NCI-H774 (cell line): ENCODE results near the gene CRYL1.

Experiments used
- DNase-seq: peaks from one replicate; lab custom pipeline; 2025; lab: John Stamatoyannopoulos, UW

CRYL1 gene

GRCh38 chr13:20397896-20398295 lies 127.8 kb downstream of the CRYL1 start:
- DNase-seq = no peak

- DNase-seq = no peak
These were observed 130.4 kb downstream of the CRYL1 start for GRCh38 chr13:20395061-20395916.

- no peak for DNase-seq
These were observed 131.2 kb downstream of the CRYL1 start for GRCh38 chr13:20394506-20394905.

DNA sequence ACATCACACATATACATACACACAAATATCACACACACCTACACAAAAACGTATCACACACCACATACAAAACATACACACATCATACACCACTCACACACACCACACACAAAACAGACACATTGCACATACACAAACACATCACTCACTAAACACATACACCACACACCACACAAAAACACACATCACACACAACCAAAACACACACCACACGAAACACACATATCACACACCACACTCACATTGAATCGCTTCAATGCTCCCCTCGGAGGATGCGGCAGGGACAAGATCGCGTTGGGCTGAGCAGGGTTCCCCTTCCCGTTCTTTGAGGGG lies 131.5 kb downstream of the CRYL1 start:
- DNase-seq = no peak

- no peak for DNase-seq
These were observed 132.1 kb downstream of the CRYL1 start for GRCh38 chr13:20393273-20394168.

- DNase-seq = no peak
These were observed 133.1 kb downstream of the CRYL1 start for GRCh38 chr13:20392530-20392929.

GRCh38 chr13:20391597-20392452 lies 133.8 kb downstream of the CRYL1 start:
- no peak for DNase-seq

DNA sequence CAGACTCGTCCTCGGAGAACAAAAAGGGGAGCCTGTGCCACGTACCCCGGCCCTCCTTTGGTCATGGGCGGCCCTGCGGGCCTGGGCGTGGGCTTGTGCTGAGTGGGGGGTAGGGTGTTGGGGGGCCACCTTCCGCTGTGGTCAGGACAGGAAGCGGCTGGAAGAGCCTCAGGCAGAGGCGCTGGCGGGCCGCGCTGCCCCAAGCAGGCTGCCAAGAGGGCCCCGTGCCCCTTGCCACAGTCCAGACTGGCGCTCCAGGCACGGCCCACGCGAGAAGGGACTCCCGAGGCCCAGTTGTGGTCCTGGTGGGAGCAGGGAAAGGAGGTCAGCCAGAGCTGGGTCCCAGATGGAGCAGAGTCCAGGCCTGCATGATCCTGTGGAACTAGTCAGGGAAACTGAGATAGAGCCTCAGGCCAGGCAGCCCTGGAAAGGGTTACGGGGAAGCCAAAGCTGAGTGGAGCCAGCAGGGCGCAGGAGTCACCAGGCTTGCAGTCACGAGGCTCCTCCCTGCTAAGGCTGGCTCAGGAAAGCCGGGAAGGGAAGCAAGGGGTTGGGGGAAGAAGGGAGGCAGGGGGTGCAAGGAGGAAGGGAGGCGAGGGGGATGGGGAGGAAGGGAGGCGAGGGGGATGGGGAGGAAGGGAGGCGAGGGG lies 135.0 kb downstream of the CRYL1 start:
- no peak for DNase-seq

DNA sequence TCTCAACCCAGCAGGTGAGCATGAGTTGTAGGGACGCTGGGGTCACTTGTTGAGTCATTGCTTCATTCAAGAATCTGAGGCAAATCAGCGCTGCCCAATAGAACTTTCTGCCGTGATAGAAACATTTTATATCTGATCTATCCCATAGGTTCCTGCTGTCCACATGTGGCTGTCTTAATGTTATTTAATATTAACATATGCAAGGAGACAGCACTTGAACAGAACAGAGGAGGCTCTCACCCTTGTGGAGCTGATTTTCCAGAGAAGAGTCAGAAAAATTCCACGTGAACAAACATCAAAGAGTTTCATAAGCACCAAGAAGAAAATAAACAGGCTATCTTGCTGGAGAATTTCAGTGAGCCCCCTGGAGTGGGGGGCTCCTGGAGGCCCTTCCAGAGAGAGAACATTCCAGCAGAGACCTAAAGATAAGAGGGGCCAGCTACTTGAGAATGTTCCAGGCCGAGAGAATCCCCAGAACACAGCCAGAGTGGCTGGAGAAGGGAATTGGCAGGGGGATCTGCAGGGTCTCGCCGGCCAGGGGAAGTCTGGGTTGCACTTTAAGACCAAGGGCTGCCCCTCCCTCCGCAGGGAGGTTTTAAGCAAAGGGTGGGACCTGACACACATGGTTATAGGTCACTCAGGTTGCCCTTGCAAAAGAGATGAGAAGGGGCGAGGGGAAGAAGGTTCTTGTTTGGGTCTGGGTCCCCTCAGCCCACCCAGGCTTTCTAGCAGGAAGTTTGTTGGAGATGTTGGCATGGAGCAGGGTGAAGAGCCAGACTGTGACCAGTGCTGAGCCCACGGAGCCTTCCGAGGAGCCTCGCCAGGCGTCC lies 135.7 kb downstream of the CRYL1 start:
- no peak for DNase-seq

DNA sequence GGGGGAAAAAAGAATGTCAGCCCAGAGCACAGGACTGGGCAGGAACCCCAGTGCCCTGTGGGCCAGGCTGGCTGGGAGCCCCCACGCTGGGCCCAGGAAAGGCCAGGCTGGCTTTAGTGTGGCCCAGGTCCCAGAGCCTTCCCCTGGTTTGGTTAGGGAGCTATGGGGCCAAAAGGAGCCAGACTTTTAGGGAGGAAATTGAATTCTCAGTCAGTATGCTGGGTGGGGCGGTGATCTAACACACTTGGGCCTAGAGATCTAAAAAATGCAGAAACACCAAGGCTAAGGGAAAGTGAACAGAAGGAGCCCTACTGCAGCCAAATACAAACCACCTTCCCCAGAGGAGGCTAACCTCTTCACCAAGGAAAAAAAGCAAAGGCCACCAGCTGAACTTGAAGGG lies 137.5 kb downstream of the CRYL1 start:
- no peak for DNase-seq

GRCh38 chr13:20387441-20387971 lies 138.2 kb downstream of the CRYL1 start:
- DNase-seq = no peak

GRCh38 chr13:20387006-20387405 lies 138.7 kb downstream of the CRYL1 start:
- no peak for DNase-seq

GRCh38 chr13:20383058-20383457 lies 142.6 kb downstream of the CRYL1 start:
- no peak for DNase-seq

GRCh38 chr13:20381401-20381800 lies 144.3 kb downstream of the CRYL1 start:
- DNase-seq = no peak

GRCh38 chr13:20378721-20379120 lies 146.9 kb downstream of the CRYL1 start:
- no peak for DNase-seq

GRCh38 chr13:20377720-20378119 lies 147.9 kb downstream of the CRYL1 start:
- no peak for DNase-seq

DNA sequence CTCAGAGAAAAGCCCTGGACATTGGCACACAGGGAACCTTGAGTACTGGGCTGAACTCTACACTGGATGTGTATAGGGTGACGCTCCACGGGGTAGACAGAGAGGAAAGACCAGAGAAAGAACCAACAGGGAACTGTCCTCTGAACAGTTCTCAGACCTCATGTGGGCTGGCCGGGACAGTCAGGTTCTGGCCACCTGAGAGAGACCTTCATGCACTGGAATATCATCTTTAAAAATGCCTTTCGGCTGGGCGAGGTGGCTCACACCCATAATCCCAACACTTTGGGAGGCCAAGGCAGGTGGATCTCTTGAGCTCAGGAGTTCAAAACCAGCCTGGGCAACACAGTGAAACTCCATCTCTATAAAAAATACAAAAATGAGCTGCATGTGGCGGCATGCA lies 149.8 kb downstream of the CRYL1 start:
- DNase-seq = no peak

DNA sequence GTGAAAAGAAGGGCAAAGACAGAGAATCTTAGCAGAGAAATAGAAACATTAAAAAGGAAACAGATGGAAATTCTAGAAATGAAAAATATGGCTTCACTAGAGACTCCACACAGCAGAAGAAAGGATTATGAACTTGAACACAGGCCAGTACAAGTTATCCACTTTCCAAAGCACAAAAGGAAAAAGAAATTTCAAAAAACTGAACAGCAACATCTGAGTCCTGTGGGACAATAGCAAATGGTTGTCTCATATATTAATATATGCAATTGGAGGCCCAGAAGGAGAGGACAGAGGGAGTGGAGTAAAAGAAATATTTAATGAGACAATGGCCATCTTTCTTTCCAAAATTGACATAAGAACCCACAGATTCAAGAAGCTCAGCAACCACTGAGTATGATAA lies 151.8 kb downstream of the CRYL1 start:
- DNase-seq = no peak

DNA sequence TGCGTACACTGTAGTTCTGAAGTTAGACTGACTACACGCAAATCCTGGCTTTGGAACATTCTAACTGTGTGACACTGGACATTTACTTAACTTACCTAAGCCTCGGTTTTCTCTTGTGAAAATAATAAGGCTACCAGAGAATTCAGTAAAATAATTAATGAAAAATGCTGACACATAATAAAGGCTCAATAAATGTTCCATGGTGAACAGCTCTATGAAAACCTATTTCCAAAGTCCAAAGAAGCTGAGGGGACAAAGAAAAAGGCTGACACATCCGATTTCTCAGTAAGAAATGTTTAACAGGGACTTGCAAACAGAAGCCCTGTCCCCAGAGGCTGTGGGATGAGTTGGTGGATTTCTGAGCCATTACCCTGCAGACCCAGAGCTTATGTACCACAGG lies 153.8 kb downstream of the CRYL1 start:
- no peak for DNase-seq

- no peak for DNase-seq
These were observed 154.7 kb downstream of the CRYL1 start for GRCh38 chr13:20370815-20371421.
